ENCODE data around the gene NOL4L.

NOL4L gene

GRCh38 chr20:32479012-32479411, 106.1 kb downstream of the NOL4L start:
- H3K4me1 ChIP-seq (ENCODE audit: insufficient read depth, low read length): peaks cover 76% of the 10 kb centered on the region
- H3K27ac ChIP-seq (ENCODE audit: low read depth, low read length): peak overlapping the region; percentile 54

GRCh38 chr20:32478576-32478975, 106.6 kb downstream of the NOL4L start:
- Histone ChIP-seq H3K9ac (ENCODE audit: low read length) (no peak overlapping the region), H3K27ac (ENCODE audit: low read depth, low read length) (peak overlapping the region; percentile 66), H3K4me3 (ENCODE audit: low read depth in 1 of 2, low read length in 2 of 2) (no peak overlapping the region), H3K36me3 (ENCODE audit: insufficient read depth, low read length) (no peaks in the 10 kb centered on the region), H3K27me3 (ENCODE audit: control insufficient read depth in 1 of 2, insufficient read depth in 2 of 2, low read length in 2 of 2) (no peaks in the 10 kb centered on the region), H3K4me1 (ENCODE audit: insufficient read depth, low read length) (peaks cover 80% of the 10 kb centered on the region), H3K9me3 (ENCODE audit: low read length) (no peaks in the 10 kb centered on the region)

More at GRCh38 chr20:32479012-32479411, 106.1 kb downstream of the NOL4L start:
- H3K9ac ChIP-seq (ENCODE audit: low read length): no peak overlapping the region
- no peaks in the 10 kb centered on the region for H3K9me3 ChIP-seq (ENCODE audit: low read length)
- H3K27me3 ChIP-seq (ENCODE audit: control insufficient read depth in 1 of 2, insufficient read depth in 2 of 2, low read length in 2 of 2): no peaks in the 10 kb centered on the region
- H3K36me3 ChIP-seq (ENCODE audit: insufficient read depth, low read length): no peaks in the 10 kb centered on the region
- no peak overlapping the region for H3K4me3 ChIP-seq (ENCODE audit: low read depth in 1 of 2, low read length in 2 of 2)

GRCh38 chr20:32477594-32478512, 107.3 kb downstream of the NOL4L start:
- peak overlapping the region; percentile 50 for H3K9ac ChIP-seq (ENCODE audit: low read length)

GRCh38 chr20:32476684-32477593, 108.2 kb downstream of the NOL4L start:
- peak overlapping the region in 1 of 2 donors; percentile 57 for H3K4me3 ChIP-seq (ENCODE audit: low read depth in 1 of 2, low read length in 2 of 2)
- peaks cover 94% of the 10 kb centered on the region for H3K4me1 ChIP-seq (ENCODE audit: insufficient read depth, low read length)
- no peaks in the 10 kb centered on the region for H3K9me3 ChIP-seq (ENCODE audit: low read length)
- peak overlapping the region; percentile 95 for H3K27ac ChIP-seq (ENCODE audit: low read depth, low read length)
- peaks cover 4% of the 10 kb centered on the region for H3K36me3 ChIP-seq (ENCODE audit: insufficient read depth, low read length)
- H3K27me3 ChIP-seq (ENCODE audit: control insufficient read depth in 1 of 2, insufficient read depth in 2 of 2, low read length in 2 of 2): no peaks in the 10 kb centered on the region
- peak overlapping the region; percentile 50 for H3K9ac ChIP-seq (ENCODE audit: low read length)

More at GRCh38 chr20:32477594-32478512, 107.3 kb downstream of the NOL4L start:
- Histone ChIP-seq H3K9me3 (ENCODE audit: low read length) (no peaks in the 10 kb centered on the region), H3K27me3 (ENCODE audit: control insufficient read depth in 1 of 2, insufficient read depth in 2 of 2, low read length in 2 of 2) (no peaks in the 10 kb centered on the region), H3K36me3 (ENCODE audit: insufficient read depth, low read length) (no peaks in the 10 kb centered on the region), H3K4me3 (ENCODE audit: low read depth in 1 of 2, low read length in 2 of 2) (peak overlapping the region in 1 of 2 donors; percentile 57), H3K4me1 (ENCODE audit: insufficient read depth, low read length) (peaks cover 88% of the 10 kb centered on the region), H3K27ac (ENCODE audit: low read depth, low read length) (peak overlapping the region; percentile 66)

GRCh38 chr20:32474967-32475811, 109.9 kb downstream of the NOL4L start:
- peak overlapping the region; percentile 95 for H3K27ac ChIP-seq (ENCODE audit: low read depth, low read length)
- H3K36me3 ChIP-seq (ENCODE audit: insufficient read depth, low read length): peaks cover 11% of the 10 kb centered on the region
- no peaks in the 10 kb centered on the region for H3K27me3 ChIP-seq (ENCODE audit: control insufficient read depth in 1 of 2, insufficient read depth in 2 of 2, low read length in 2 of 2)
- H3K4me3 ChIP-seq (ENCODE audit: low read depth in 1 of 2, low read length in 2 of 2): peak overlapping the region; percentile 12 to 57
- peaks cover 95% of the 10 kb centered on the region for H3K4me1 ChIP-seq (ENCODE audit: insufficient read depth, low read length)
- H3K9ac ChIP-seq (ENCODE audit: low read length): peak overlapping the region; percentile 50
- H3K9me3 ChIP-seq (ENCODE audit: low read length): no peaks in the 10 kb centered on the region

GRCh38 chr20:32474717-32474966, 110.5 kb downstream of the NOL4L start:
- peak overlapping the region; percentile 12 to 57 for H3K4me3 ChIP-seq (ENCODE audit: low read depth in 1 of 2, low read length in 2 of 2)
- H3K36me3 ChIP-seq (ENCODE audit: insufficient read depth, low read length): peaks cover 11% of the 10 kb centered on the region
- H3K4me1 ChIP-seq (ENCODE audit: insufficient read depth, low read length): peaks cover 94% of the 10 kb centered on the region
- peak overlapping the region; percentile 95 for H3K27ac ChIP-seq (ENCODE audit: low read depth, low read length)
- H3K9me3 ChIP-seq (ENCODE audit: low read length): no peaks in the 10 kb centered on the region
- no peaks in the 10 kb centered on the region for H3K27me3 ChIP-seq (ENCODE audit: control insufficient read depth in 1 of 2, insufficient read depth in 2 of 2, low read length in 2 of 2)
- H3K9ac ChIP-seq (ENCODE audit: low read length): peak overlapping the region; percentile 42

GRCh38 chr20:32474009-32474716, 111.0 kb downstream of the NOL4L start:
- H3K4me3 ChIP-seq (ENCODE audit: low read depth in 1 of 2, low read length in 2 of 2): peak overlapping the region; percentile 12 to 57
- peak overlapping the region; percentile 95 for H3K27ac ChIP-seq (ENCODE audit: low read depth, low read length)
- H3K36me3 ChIP-seq (ENCODE audit: insufficient read depth, low read length): peaks cover 11% of the 10 kb centered on the region
- no peaks in the 10 kb centered on the region for H3K27me3 ChIP-seq (ENCODE audit: control insufficient read depth in 1 of 2, insufficient read depth in 2 of 2, low read length in 2 of 2)
- H3K4me1 ChIP-seq (ENCODE audit: insufficient read depth, low read length): peaks cover 91% of the 10 kb centered on the region
- peak overlapping the region; percentile 57 for H3K9ac ChIP-seq (ENCODE audit: low read length)
- H3K9me3 ChIP-seq (ENCODE audit: low read length): no peaks in the 10 kb centered on the region

- peak overlapping the region; percentile 12 to 57 for H3K4me3 ChIP-seq (ENCODE audit: low read depth in 1 of 2, low read length in 2 of 2)
These were observed 111.7 kb downstream of the NOL4L start for GRCh38 chr20:32473231-32474008.

GRCh38 chr20:32472581-32473207, 112.4 kb downstream of the NOL4L start:
- peaks cover 11% of the 10 kb centered on the region for H3K36me3 ChIP-seq (ENCODE audit: insufficient read depth, low read length)
- peaks cover 86% of the 10 kb centered on the region for H3K4me1 ChIP-seq (ENCODE audit: insufficient read depth, low read length)

More at GRCh38 chr20:32473231-32474008, 111.7 kb downstream of the NOL4L start:
- H3K36me3 ChIP-seq (ENCODE audit: insufficient read depth, low read length): peaks cover 11% of the 10 kb centered on the region
- peak overlapping the region; percentile 95 for H3K27ac ChIP-seq (ENCODE audit: low read depth, low read length)
- peak overlapping the region; percentile 57 for H3K9ac ChIP-seq (ENCODE audit: low read length)
- no peaks in the 10 kb centered on the region for H3K9me3 ChIP-seq (ENCODE audit: low read length)
- no peaks in the 10 kb centered on the region for H3K27me3 ChIP-seq (ENCODE audit: control insufficient read depth in 1 of 2, insufficient read depth in 2 of 2, low read length in 2 of 2)
- H3K4me1 ChIP-seq (ENCODE audit: insufficient read depth, low read length): peaks cover 87% of the 10 kb centered on the region

More at GRCh38 chr20:32472581-32473207, 112.4 kb downstream of the NOL4L start:
- Histone ChIP-seq H3K4me3 (ENCODE audit: low read depth in 1 of 2, low read length in 2 of 2) (peak overlapping the region in 1 of 2 donors; percentile 57), H3K9ac (ENCODE audit: low read length) (peak overlapping the region; percentile 20), H3K27ac (ENCODE audit: low read depth, low read length) (peak overlapping the region; percentile 95), H3K9me3 (ENCODE audit: low read length) (no peaks in the 10 kb centered on the region), H3K27me3 (ENCODE audit: control insufficient read depth in 1 of 2, insufficient read depth in 2 of 2, low read length in 2 of 2) (no peaks in the 10 kb centered on the region)
